A549 treated with dexamethasone at 1 μM for 4 hours (cell line): Measurements from ENCODE around the gene IHH. TPM values are rescaled to one million over a fixed set of nuclear protein-coding genes. Genes with fewer than 3 reads are reported as not detected.

Source experiments
- total RNA-seq: library from RNA; stranded (reverse); fragments of 200-300 nt; extraction: Qiagen RNA extraction; gene quantifications from 5 replicates; pipeline ENCODE4 v1.2.3, GENCODE V29; 2022

IHH gene
- total RNA-seq: 0.38 to 0.77 TPM (median 0.54 TPM) in 5 replicates

DNA sequence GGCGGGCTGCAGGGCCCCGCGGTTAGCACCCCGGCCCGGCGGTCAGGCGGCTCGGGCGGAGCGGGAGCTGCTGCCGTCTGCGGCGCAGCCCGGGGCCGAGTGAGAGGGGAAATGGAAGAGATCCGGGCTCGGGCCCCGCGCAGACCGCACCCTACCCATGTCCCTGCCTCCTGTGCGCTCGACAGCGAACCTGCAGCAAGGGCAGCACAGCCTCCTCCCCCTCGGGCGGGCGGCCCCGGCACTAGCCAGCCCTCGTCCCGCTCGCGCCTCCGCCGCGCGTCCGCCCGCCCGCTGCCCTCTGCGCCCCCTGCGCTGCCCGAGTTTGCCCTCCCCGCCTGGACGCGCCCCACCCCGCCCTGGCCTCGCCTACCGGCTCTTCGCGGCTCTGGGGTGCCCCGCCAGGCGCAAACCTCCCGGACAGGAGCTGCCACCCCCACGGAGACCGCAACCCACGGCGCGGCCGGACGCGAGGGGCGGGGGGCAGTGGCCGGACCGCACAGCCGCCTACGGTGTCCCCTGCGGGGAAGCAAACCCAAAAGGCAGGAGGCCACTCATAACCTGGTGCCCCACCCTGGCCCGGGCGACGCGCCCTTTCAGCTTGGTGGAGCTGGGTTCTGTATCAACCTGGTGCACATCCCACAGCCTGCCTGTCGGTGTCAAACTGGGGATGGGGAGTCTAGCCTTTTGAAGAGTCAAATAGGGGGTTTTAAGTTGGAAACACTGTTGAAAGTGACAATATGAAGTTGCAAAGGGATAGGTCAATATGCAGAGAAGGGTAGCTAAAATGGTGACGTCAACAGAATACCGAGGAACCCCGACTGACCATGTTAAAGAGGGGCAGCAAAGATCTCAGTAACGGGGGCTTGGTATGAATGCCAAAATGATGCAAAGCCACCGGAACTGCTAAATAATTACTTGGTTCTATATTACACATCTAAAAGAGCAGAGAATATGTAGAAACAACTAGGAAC lies at the start of gene IHH:
Gene IHH, minus strand, starts transcription at position 101 of the 971 bp plus-strand sequence. CDS start 454 bp downstream, outside the sequence.

DNA sequence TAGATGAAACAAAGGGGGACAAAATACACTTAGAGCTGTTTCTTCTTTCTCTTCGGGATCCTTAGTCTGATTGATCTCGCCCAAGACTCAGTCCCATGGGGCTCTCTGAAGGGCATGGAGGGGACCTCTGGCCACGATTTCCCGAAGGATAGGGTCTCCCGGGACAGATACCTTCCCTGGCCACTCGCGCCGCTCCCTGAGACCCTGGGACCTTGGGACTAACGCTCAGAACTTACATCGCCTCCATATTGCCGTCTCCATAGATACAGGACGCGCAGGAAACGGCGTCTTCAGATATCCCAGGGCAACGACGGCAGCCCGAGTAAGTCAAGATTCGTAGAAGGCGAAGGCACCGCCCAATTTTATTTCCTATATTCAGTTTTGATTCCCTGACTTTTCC lies 19.5 kb downstream of the IHH start, which contains the start of gene CFAP65:
Gene CFAP65, minus strand, starts transcription at position 265 of the 400 bp plus-strand sequence. CDS start 2,468 bp downstream, outside the sequence.

Other genes with a start within 250 kb of the IHH start
- 0.04 TPM in 1 of 5 replicates, not detected in the others for gene PRKAG3, start 229.1 kb downstream of the IHH start, total RNA-seq
- gene WNT6, start 201.1 kb downstream of the IHH start, total RNA-seq: 0.11 to 0.26 TPM (median 0.22 TPM) in 5 replicates
- 0.05 to 0.08 TPM (median 0.06 TPM) in 5 replicates for gene WNT10A, start 180.1 kb downstream of the IHH start, total RNA-seq
- gene CDK5R2, start 101.3 kb downstream of the IHH start, total RNA-seq: 5.9 to 9.3 TPM (median 8.1 TPM) in 5 replicates
- gene FEV, start 75.7 kb downstream of the IHH start, total RNA-seq: 0.20 TPM in 1 of 5 replicates, not detected in the others
- 0.31 TPM in 1 of 5 replicates, not detected in the others for gene CRYBA2, start 67.5 kb downstream of the IHH start, total RNA-seq
- gene CFAP65, start 19.4 kb downstream of the IHH start, total RNA-seq: 0.21 to 0.27 TPM (median 0.22 TPM) in 5 replicates
- gene NHEJ1, start 99.9 kb upstream of the IHH start, total RNA-seq: 16.7 to 18.7 TPM (median 17.5 TPM) in 5 replicates
- gene SLC23A3, start 109.1 kb upstream of the IHH start, total RNA-seq: 0.45 to 0.75 TPM (median 0.55 TPM) in 5 replicates
- 35.3 to 42.6 TPM (median 41.4 TPM) in 5 replicates for gene CNPPD1, start 116.0 kb upstream of the IHH start, total RNA-seq
- 58.6 to 77.6 TPM (median 75.6 TPM) in 5 replicates for gene RETREG2, start 117.4 kb upstream of the IHH start, total RNA-seq
- gene ZFAND2B, start 145.9 kb upstream of the IHH start, total RNA-seq: 12.3 to 20.7 TPM (median 19.3 TPM) in 5 replicates
- gene ABCB6, start 158.0 kb upstream of the IHH start, total RNA-seq: 22.3 to 30.8 TPM (median 27.9 TPM) in 5 replicates
- gene ATG9A, start 168.7 kb upstream of the IHH start, total RNA-seq: 33.6 to 46.8 TPM (median 45.2 TPM) in 5 replicates
- 11.5 to 16.9 TPM (median 13.8 TPM) in 5 replicates for gene ANKZF1, start 168.9 kb upstream of the IHH start, total RNA-seq
- gene GLB1L, start 184.5 kb upstream of the IHH start, total RNA-seq: 6.0 to 7.1 TPM (median 6.6 TPM) in 5 replicates
- 25.9 to 30.2 TPM (median 28.5 TPM) in 5 replicates for gene STK16, start 184.6 kb upstream of the IHH start, total RNA-seq
- 0.12 to 0.20 TPM (median 0.16 TPM) in 3 of 5 replicates, not detected in the others for gene TUBA4B, start 192.3 kb upstream of the IHH start, total RNA-seq
- gene TUBA4A, start 193.0 kb upstream of the IHH start, total RNA-seq: 250 to 308 TPM (median 286 TPM) in 5 replicates
- gene DNAJB2, start 218.4 kb upstream of the IHH start, total RNA-seq: 29.5 to 38.9 TPM (median 35.6 TPM) in 5 replicates
- gene PTPRN, start 248.5 kb upstream of the IHH start, total RNA-seq: 0.97 to 1.8 TPM (median 1.4 TPM) in 5 replicates